Measurements from ENCODE around the gene PSAPL1. TPM values are rescaled to one million over a fixed set of nuclear protein-coding genes. Genes with fewer than 3 reads are reported as not detected.

The PSAPL1 gene
- total and polyA plus RNA-seq, 4 donors, result not detected

- Histone ChIP-seq H3K27me3 (ENCODE audit: control insufficient read depth in 4 of 4, insufficient read depth in 4 of 4, low read length in 3 of 4) (no peaks in the 10 kb centered on the region), H3K4me3 (ENCODE audit: low read depth in 1 of 3, low read length in 3 of 3) (no peak overlapping the region), H3K9ac (ENCODE audit: low read depth in 1 of 2, low read length in 2 of 2) (no peak overlapping the region), H3K27ac (ENCODE audit: low read depth in 1 of 2, low read length in 2 of 2) (no peak overlapping the region), H3K4me1 (ENCODE audit: control insufficient read depth in 4 of 4, insufficient read depth in 4 of 4, low read length in 3 of 4) (peaks cover 0 to 6% (median 0%) of the 10 kb centered on the region in 4 donors), H3K9me3 (ENCODE audit: control insufficient read depth in 4 of 4, low read length in 3 of 4) (no peaks in the 10 kb centered on the region), H3K36me3 (ENCODE audit: control insufficient read depth in 4 of 4, insufficient read depth in 3 of 4, low read depth in 1 of 4, low read length in 3 of 4) (no peaks in the 10 kb centered on the region)
- TF ChIP-seq JUND (IDR thresholded peaks at IDR 0.05) (no peak), CTCF (IDR thresholded peaks at IDR 0.05; ENCODE audit: low read depth, low read length, missing input control) (no peak), GABPA (IDR thresholded peaks at IDR 0.05 in 1 of 2, conservative IDR thresholded peaks at IDR 0.05 in 1 of 2) (no peak), FOXA1 (IDR thresholded peaks at IDR 0.05) (no peak), HNF4A (conservative IDR thresholded peaks at IDR 0.05) (no peak), TAF1 (conservative IDR thresholded peaks at IDR 0.05) (no peak), NR2F2 (IDR thresholded peaks at IDR 0.05) (no peak), SP1 (IDR thresholded peaks at IDR 0.05) (no peak)
- TF ChIP-seq, protein P1, sequence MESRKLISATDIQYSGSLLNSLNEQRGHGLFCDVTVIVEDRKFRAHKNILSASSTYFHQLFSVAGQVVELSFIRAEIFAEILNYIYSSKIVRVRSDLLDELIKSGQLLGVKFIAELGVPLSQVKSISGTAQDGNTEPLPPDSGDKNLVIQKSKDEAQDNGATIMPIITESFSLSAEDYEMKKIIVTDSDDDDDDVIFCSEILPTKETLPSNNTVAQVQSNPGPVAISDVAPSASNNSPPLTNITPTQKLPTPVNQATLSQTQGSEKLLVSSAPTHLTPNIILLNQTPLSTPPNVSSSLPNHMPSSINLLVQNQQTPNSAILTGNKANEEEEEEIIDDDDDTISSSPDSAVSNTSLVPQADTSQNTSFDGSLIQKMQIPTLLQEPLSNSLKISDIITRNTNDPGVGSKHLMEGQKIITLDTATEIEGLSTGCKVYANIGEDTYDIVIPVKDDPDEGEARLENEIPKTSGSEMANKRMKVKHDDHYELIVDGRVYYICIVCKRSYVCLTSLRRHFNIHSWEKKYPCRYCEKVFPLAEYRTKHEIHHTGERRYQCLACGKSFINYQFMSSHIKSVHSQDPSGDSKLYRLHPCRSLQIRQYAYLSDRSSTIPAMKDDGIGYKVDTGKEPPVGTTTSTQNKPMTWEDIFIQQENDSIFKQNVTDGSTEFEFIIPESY (IDR thresholded peaks at IDR 0.05), result no peak
- TF ChIP-seq, protein P2, sequence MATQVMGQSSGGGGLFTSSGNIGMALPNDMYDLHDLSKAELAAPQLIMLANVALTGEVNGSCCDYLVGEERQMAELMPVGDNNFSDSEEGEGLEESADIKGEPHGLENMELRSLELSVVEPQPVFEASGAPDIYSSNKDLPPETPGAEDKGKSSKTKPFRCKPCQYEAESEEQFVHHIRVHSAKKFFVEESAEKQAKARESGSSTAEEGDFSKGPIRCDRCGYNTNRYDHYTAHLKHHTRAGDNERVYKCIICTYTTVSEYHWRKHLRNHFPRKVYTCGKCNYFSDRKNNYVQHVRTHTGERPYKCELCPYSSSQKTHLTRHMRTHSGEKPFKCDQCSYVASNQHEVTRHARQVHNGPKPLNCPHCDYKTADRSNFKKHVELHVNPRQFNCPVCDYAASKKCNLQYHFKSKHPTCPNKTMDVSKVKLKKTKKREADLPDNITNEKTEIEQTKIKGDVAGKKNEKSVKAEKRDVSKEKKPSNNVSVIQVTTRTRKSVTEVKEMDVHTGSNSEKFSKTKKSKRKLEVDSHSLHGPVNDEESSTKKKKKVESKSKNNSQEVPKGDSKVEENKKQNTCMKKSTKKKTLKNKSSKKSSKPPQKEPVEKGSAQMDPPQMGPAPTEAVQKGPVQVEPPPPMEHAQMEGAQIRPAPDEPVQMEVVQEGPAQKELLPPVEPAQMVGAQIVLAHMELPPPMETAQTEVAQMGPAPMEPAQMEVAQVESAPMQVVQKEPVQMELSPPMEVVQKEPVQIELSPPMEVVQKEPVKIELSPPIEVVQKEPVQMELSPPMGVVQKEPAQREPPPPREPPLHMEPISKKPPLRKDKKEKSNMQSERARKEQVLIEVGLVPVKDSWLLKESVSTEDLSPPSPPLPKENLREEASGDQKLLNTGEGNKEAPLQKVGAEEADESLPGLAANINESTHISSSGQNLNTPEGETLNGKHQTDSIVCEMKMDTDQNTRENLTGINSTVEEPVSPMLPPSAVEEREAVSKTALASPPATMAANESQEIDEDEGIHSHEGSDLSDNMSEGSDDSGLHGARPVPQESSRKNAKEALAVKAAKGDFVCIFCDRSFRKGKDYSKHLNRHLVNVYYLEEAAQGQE (IDR thresholded peaks at IDR 0.05), result no peak
- TF ChIP-seq, protein P3, sequence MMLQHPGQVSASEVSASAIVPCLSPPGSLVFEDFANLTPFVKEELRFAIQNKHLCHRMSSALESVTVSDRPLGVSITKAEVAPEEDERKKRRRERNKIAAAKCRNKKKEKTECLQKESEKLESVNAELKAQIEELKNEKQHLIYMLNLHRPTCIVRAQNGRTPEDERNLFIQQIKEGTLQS (IDR thresholded peaks at IDR 0.05), result no peak
- peak; percentile 26 for DNase-seq (ENCODE audit: low spot score)
- WGBS, result 83% methylated on average over 24 of the region's 24 CpGs
These were observed 37.3 kb downstream of the PSAPL1 start for GRCh38 chr4:7397206-7398103.

GRCh38 chr4:7396186-7396910 lies 38.4 kb downstream of the PSAPL1 start:
- H3K27ac ChIP-seq (ENCODE audit: low read depth in 1 of 2, low read length in 2 of 2), result no peak overlapping the region
- H3K36me3 ChIP-seq (ENCODE audit: control insufficient read depth in 4 of 4, insufficient read depth in 3 of 4, low read depth in 1 of 4, low read length in 3 of 4), result no peaks in the 10 kb centered on the region
- H3K27me3 ChIP-seq (ENCODE audit: control insufficient read depth in 4 of 4, insufficient read depth in 4 of 4, low read length in 3 of 4), result no peaks in the 10 kb centered on the region
- H3K4me3 ChIP-seq (ENCODE audit: low read depth in 1 of 3, low read length in 3 of 3), result no peak overlapping the region
- TF ChIP-seq HNF4G (IDR thresholded peaks at IDR 0.05), result no peak
- no peak for TF ChIP-seq FOXA2 (IDR thresholded peaks at IDR 0.05)
- TF ChIP-seq, protein P3 (IDR thresholded peaks at IDR 0.05), result no peak
- TF ChIP-seq GABPA (IDR thresholded peaks at IDR 0.05 in 1 of 2, conservative IDR thresholded peaks at IDR 0.05 in 1 of 2), result no peak
- TF ChIP-seq RXRA (IDR thresholded peaks at IDR 0.05), result no peak
- no peak for TF ChIP-seq NR2F2 (IDR thresholded peaks at IDR 0.05)
- no peak for TF ChIP-seq YY1 (IDR thresholded peaks at IDR 0.05)
- no peak for TF ChIP-seq RAD21 (IDR thresholded peaks at IDR 0.05)
- TF ChIP-seq JUND (IDR thresholded peaks at IDR 0.05), result no peak
- TF ChIP-seq, protein P2 (IDR thresholded peaks at IDR 0.05), result no peak
- TF ChIP-seq MAX (IDR thresholded peaks at IDR 0.05), result no peak
- TF ChIP-seq TAF1 (conservative IDR thresholded peaks at IDR 0.05), result no peak
- 84% methylated on average over 14 of the region's 14 CpGs for WGBS
- no peaks in the 10 kb centered on the region for H3K9me3 ChIP-seq (ENCODE audit: control insufficient read depth in 4 of 4, low read length in 3 of 4)
- no peak overlapping the region for H3K9ac ChIP-seq (ENCODE audit: low read depth in 1 of 2, low read length in 2 of 2)
- DNase-seq (ENCODE audit: low spot score), result peak; percentile 17
- peaks cover 0 to 6% (median 0%) of the 10 kb centered on the region in 4 donors for H3K4me1 ChIP-seq (ENCODE audit: control insufficient read depth in 4 of 4, insufficient read depth in 4 of 4, low read length in 3 of 4)

Data from liver (tissue), 9 donors.